GM18526 (cell line): ENCODE results near the gene DCP1B.

Source experiments
- POLR2A ChIP-seq: IDR thresholded peaks from 3 replicates; pipeline ENCODE4 v1.6.1; 2011; ENCODE audit not compliant: insufficient read length; ENCODE audit errors: extremely low read depth

The DCP1B gene

GRCh38 chr12:1933342-1934051 lies 70.8 kb downstream of the DCP1B start:
- no peak for TF ChIP-seq POLR2A

- no peak for TF ChIP-seq POLR2A
Observed at GRCh38 chr12:1932264-1932777, 71.9 kb downstream of the DCP1B start.

GRCh38 chr12:1931642-1932041 lies 72.6 kb downstream of the DCP1B start:
- no peak for TF ChIP-seq POLR2A

GRCh38 chr12:1930803-1931597 lies 73.3 kb downstream of the DCP1B start:
- TF ChIP-seq POLR2A = no peak

GRCh38 chr12:1929985-1930802 lies 74.1 kb downstream of the DCP1B start:
- no peak for TF ChIP-seq POLR2A

GRCh38 chr12:1929241-1929984 lies 74.8 kb downstream of the DCP1B start:
- no peak for TF ChIP-seq POLR2A

GRCh38 chr12:1928439-1929121 lies 75.7 kb downstream of the DCP1B start:
- no peak for TF ChIP-seq POLR2A

GRCh38 chr12:1927751-1928351 lies 76.4 kb downstream of the DCP1B start:
- TF ChIP-seq POLR2A = no peak

- no peak for TF ChIP-seq POLR2A
Observed at GRCh38 chr12:1927051-1927680, 77.1 kb downstream of the DCP1B start.

GRCh38 chr12:1926251-1926657 lies 78.0 kb downstream of the DCP1B start:
- TF ChIP-seq POLR2A = no peak

- TF ChIP-seq POLR2A = no peak
Observed at GRCh38 chr12:1925684-1926006, 78.6 kb downstream of the DCP1B start.

GRCh38 chr12:1924996-1925683 lies 79.1 kb downstream of the DCP1B start:
- no peak for TF ChIP-seq POLR2A

GRCh38 chr12:1922985-1923384 lies 81.3 kb downstream of the DCP1B start:
- TF ChIP-seq POLR2A = no peak

GRCh38 chr12:1922075-1922709 lies 82.1 kb downstream of the DCP1B start:
- peak; percentile 15 for TF ChIP-seq POLR2A
